Fibroblast of lung (primary cell): ENCODE measurements around the gene TMEM97. TPM values are rescaled to one million over a fixed set of nuclear protein-coding genes. Genes with fewer than 3 reads are reported as not detected.

ENCODE experiments used
- DNase-seq, 2 donors: peaks; one replicate each; pipeline versions ENCODE4 v3.0.0 to v3.0.0-alpha.2; 2010; ENCODE audit warnings: low read depth in 2 of 2
- H2AFZ ChIP-seq: 2 replicates; pipeline ENCODE4 v1.5.1; 2012; ENCODE audit warnings: low read length, control low read depth, inconsistent platforms
- H3K27ac ChIP-seq: 2 replicates; pipeline ENCODE4 v1.5.1; 2011; ENCODE audit warnings: low read length, control low read depth; ENCODE audit not compliant: insufficient read depth
- H3K27me3 ChIP-seq: 2 replicates; pipeline ENCODE4 v1.5.1; 2011; ENCODE audit warnings: mild to moderate bottlenecking, low read length; ENCODE audit not compliant: control insufficient read depth, insufficient read depth
- H3K36me3 ChIP-seq: 2 replicates; pipeline ENCODE4 v1.5.1; 2011; ENCODE audit warnings: low read length; ENCODE audit not compliant: control insufficient read depth, insufficient read depth
- H3K4me1 ChIP-seq: 2 replicates; pipeline ENCODE4 v1.5.1; 2011; ENCODE audit warnings: low read length; ENCODE audit not compliant: control insufficient read depth, insufficient read depth; ENCODE audit errors: extremely low read depth
- H3K4me2 ChIP-seq: 2 replicates; pipeline ENCODE4 v1.5.1; 2011; ENCODE audit warnings: low read length, control low read depth; ENCODE audit not compliant: insufficient read depth; ENCODE audit errors: extremely low read depth
- H3K4me3 ChIP-seq, 4 experiments: fragments of 200-600 bp in 1 of 4; sonication (generic) in 1 of 4; replicated peaks in 1 of 4; 2 replicates each; pipeline ENCODE4 v1.5.1; 2011 to 2016; ENCODE audit warnings: low read length in 4 of 4, low read depth in 3 of 4, mild to moderate bottlenecking in 3 of 4, control low read depth in 2 of 4, inconsistent platforms in 1 of 4, mixed read lengths in 1 of 4; ENCODE audit not compliant: insufficient read depth in 1 of 4; ENCODE audit errors: control extremely low read depth in 1 of 4
- H3K79me2 ChIP-seq: 2 replicates; pipeline ENCODE4 v1.5.1; 2012; ENCODE audit warnings: mild to moderate bottlenecking, low read length, inconsistent platforms; ENCODE audit not compliant: control insufficient read depth, insufficient read depth
- H3K9ac ChIP-seq: 2 replicates; pipeline ENCODE4 v1.5.1; 2011; ENCODE audit warnings: mild to moderate bottlenecking, low read length, control low read depth; ENCODE audit not compliant: insufficient read depth
- H3K9me3 ChIP-seq: 2 replicates; pipeline ENCODE4 v1.5.1; 2012; ENCODE audit warnings: low read depth, low read length; ENCODE audit not compliant: control insufficient read depth, insufficient read depth
- H4K20me1 ChIP-seq: 2 replicates; pipeline ENCODE4 v1.5.1; 2011; ENCODE audit warnings: low read length; ENCODE audit not compliant: control insufficient read depth, insufficient read depth; ENCODE audit errors: extremely low read depth
- EZH2 ChIP-seq: IDR thresholded peaks from 2 replicates; pipeline ENCODE4 v1.5.1; 2012; ENCODE audit warnings: low read length, control low read depth, mild to moderate bottlenecking; ENCODE audit errors: missing control alignments
- polyA plus RNA-seq, 2 donors: library from polyadenylated mRNA; depleted of rRNA in 1 of 2; stranded (reverse) in 1 of 2; unstranded in 1 of 2; fragments of >200 nt; gene quantifications; 2 replicates each; pipeline ENCODE4 v1.2.1, GENCODE V29; 2011 to 2012; ENCODE audit warnings: missing spikeins in 1 of 2
- total RNA-seq: library from RNA; depleted of rRNA; stranded (reverse); fragments of >200 nt; gene quantifications from 2 replicates; pipeline ENCODE4 v1.2.1, GENCODE V29; 2014
- TF ChIP-seq, protein P1 (sequence below), 2 donors: IDR thresholded peaks in 1 of 2; conservative IDR thresholded peaks in 1 of 2; 1 replicate in 1 of 2; 2 replicates in 1 of 2; pipeline ENCODE4 v1.5.1; 2011 to 2012; ENCODE audit warnings: low read length in 2 of 2, control low read depth in 1 of 2, inconsistent platforms in 1 of 2, low read depth in 1 of 2, mild to moderate bottlenecking in 1 of 2

TMEM97 gene
- total and polyA plus RNA-seq, 2 donors (not counting 1 experiment from before 2014, with no cell fraction given), result 34.4 to 43.6 TPM

DNA sequence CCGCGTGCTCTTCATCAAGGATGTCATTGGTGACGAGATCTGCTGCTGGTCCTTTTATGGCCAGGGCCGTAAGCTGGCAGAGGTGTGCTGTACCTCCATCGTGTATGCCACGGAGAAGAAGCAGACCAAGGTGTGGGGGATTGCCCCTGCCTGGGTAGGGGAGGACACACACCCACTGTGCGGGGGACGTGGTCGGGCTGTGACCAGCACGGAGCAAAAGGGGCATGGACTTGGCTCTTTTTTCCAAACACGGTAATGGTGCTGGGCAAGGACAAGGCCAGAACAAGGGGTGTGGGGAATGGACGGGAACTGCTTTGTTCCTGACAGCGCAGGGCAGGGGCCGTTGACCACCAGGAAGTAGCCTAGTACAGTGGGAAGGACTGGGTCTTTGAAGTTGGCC is 23.3 kb downstream of the TMEM97 start:
- no peak overlapping the region for H3K4me2 ChIP-seq
- DNase-seq, result no peak
- H3K27me3 ChIP-seq, result no peaks in the 10 kb centered on the region
- no peaks in the 10 kb centered on the region for H3K9me3 ChIP-seq
- no peaks in the 10 kb centered on the region for H4K20me1 ChIP-seq
- H3K4me1 ChIP-seq, result peaks cover 15% of the 10 kb centered on the region
- H3K4me3 ChIP-seq, result no peak overlapping the region
- H3K79me2 ChIP-seq, result peaks cover 16% of the 10 kb centered on the region
- no peak overlapping the region for H3K9ac ChIP-seq
- peaks cover 36% of the 10 kb centered on the region for H3K36me3 ChIP-seq
- no peak overlapping the region for H3K27ac ChIP-seq
- no peak overlapping the region for H2AFZ ChIP-seq
- no peak for TF ChIP-seq EZH2
- TF ChIP-seq, protein P1, sequence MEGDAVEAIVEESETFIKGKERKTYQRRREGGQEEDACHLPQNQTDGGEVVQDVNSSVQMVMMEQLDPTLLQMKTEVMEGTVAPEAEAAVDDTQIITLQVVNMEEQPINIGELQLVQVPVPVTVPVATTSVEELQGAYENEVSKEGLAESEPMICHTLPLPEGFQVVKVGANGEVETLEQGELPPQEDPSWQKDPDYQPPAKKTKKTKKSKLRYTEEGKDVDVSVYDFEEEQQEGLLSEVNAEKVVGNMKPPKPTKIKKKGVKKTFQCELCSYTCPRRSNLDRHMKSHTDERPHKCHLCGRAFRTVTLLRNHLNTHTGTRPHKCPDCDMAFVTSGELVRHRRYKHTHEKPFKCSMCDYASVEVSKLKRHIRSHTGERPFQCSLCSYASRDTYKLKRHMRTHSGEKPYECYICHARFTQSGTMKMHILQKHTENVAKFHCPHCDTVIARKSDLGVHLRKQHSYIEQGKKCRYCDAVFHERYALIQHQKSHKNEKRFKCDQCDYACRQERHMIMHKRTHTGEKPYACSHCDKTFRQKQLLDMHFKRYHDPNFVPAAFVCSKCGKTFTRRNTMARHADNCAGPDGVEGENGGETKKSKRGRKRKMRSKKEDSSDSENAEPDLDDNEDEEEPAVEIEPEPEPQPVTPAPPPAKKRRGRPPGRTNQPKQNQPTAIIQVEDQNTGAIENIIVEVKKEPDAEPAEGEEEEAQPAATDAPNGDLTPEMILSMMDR (conservative IDR thresholded peaks at IDR 0.05 in 1 of 2, IDR thresholded peaks at IDR 0.05 in 1 of 2; ENCODE audit: low read depth in 1 of 2, low read length in 2 of 2), result no peak

DNA sequence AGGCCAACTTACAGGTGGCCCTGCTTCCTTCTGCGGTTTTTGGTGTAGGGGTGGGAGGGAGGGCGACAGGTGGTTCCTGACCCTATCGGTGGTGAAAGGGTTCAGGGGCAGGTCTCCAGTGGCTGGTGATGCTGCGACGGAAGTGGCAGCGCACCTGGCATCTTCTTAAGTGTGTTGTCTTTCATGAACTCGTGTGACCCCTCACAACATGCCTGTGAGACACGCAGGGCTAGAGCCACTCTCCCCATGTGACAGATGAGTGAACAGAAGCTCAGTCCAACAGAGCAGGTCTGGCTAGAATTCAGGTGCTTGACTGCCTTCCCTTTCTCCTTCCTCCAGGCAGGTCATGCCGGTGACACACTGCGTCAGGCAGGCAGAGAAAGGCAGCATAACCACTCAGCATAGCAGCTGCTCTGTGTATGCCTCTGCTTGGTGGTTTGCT is 24.5 kb downstream of the TMEM97 start:
- TF ChIP-seq, protein P1 (conservative IDR thresholded peaks at IDR 0.05 in 1 of 2, IDR thresholded peaks at IDR 0.05 in 1 of 2; ENCODE audit: low read depth in 1 of 2, low read length in 2 of 2), result no peak
- TF ChIP-seq EZH2, result no peak
- DNase-seq, result no peak

DNA sequence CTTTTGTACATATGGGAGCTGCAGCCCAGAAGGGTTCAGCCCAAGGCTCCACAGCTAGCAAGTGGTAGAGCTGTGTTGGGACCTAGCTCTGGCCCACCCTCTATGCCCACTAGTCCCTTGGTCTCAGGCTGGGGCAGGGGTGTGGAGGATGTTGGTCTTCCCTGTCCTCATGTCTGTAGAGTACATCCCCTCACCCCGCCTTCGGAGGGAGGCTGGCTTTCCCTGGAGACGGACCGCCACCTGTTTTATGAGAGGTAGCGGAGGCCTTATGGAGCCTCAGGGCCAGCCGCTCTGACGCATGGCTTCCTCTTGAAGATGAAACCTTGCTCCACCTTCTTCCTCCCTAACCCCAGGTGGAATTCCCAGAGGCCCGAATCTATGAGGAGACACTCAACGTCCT is 25.0 kb downstream of the TMEM97 start:
- peaks cover 7% of the 10 kb centered on the region for H3K79me2 ChIP-seq
- H3K4me2 ChIP-seq, result no peak overlapping the region
- no peak overlapping the region for H3K27ac ChIP-seq
- peaks cover 17% of the 10 kb centered on the region for H3K4me1 ChIP-seq
- peaks cover 46% of the 10 kb centered on the region for H3K36me3 ChIP-seq
- DNase-seq, result no peak
- H3K4me3 ChIP-seq, result no peak overlapping the region
- TF ChIP-seq EZH2, result no peak
- TF ChIP-seq, protein P1 (conservative IDR thresholded peaks at IDR 0.05 in 1 of 2, IDR thresholded peaks at IDR 0.05 in 1 of 2; ENCODE audit: low read depth in 1 of 2, low read length in 2 of 2), result no peak
- H3K9ac ChIP-seq, result no peak overlapping the region
- no peaks in the 10 kb centered on the region for H3K27me3 ChIP-seq
- H2AFZ ChIP-seq, result no peak overlapping the region
- H3K9me3 ChIP-seq, result no peaks in the 10 kb centered on the region
- no peaks in the 10 kb centered on the region for H4K20me1 ChIP-seq

More for the DNA sequence above, 24.5 kb downstream of the TMEM97 start:
- Histone ChIP-seq H3K27me3 (no peaks in the 10 kb centered on the region), H3K36me3 (peaks cover 41% of the 10 kb centered on the region), H3K4me3 (no peak overlapping the region), H4K20me1 (no peaks in the 10 kb centered on the region), H3K79me2 (peaks cover 7% of the 10 kb centered on the region), H3K9ac (no peak overlapping the region), H3K27ac (no peak overlapping the region), H2AFZ (no peak overlapping the region), H3K4me2 (no peak overlapping the region), H3K4me1 (peaks cover 17% of the 10 kb centered on the region), H3K9me3 (no peaks in the 10 kb centered on the region)
